SK-N-SH (cell line): Measurements from ENCODE around the gene AWAT1. TPM values are rescaled to one million over a fixed set of nuclear protein-coding genes. Genes with fewer than 3 reads are reported as not detected.

Experiments
- CTCF ChIA-PET: fragments of 300-600, 350-600 bp; formaldehyde crosslinking; extraction: SDS; loops from one replicate; lab custom pipeline; 2021; lab: Yijun Ruan, JAX
- POLR2A ChIA-PET: fragments of 350-600 bp; sonication (Branson Sonifier 250); formaldehyde crosslinking; extraction: SDS; loops from one replicate; lab custom pipeline; 2020; ENCODE audit warnings: antibody characterized with exemption, inconsistent platforms; lab: Yijun Ruan, JAX
- DNase-seq: peaks from one replicate; pipeline ENCODE4 v3.0.0; 2012
- H2AFZ ChIP-seq: fragments of 200-600 bp; sonication (generic); 2 replicates; pipeline ENCODE4 v1.8.1; 2016; ENCODE audit warnings: antibody characterized with exemption, mild to moderate bottlenecking, low read depth
- H3F3A ChIP-seq: fragments of 200-600 bp; sonication (generic); replicated peaks from 2 replicates; pipeline ENCODE3; 2016; ENCODE audit warnings: antibody characterized with exemption, mild to moderate bottlenecking; ENCODE audit not compliant: insufficient read depth
- H3K27ac ChIP-seq, 2 experiments: fragments of 200-500 bp in 1 of 2; fragments of 200-600 bp in 1 of 2; sonication (Bioruptor generic) in 1 of 2; sonication (generic), shearing (Covaris generic) in 1 of 2; 2 replicates each; pipeline versions ENCODE4 v1.5.1 to v1.6.1; 2014 to 2016; ENCODE audit warnings: low read depth in 2 of 2, inconsistent platforms in 1 of 2, low read length in 1 of 2, mild to moderate bottlenecking in 1 of 2, mixed read lengths in 1 of 2
- H3K27me3 ChIP-seq: fragments of 200-600 bp; sonication (generic), shearing (Covaris generic); 2 replicates; pipeline ENCODE4 v1.6.1; 2016; ENCODE audit warnings: mixed run types; ENCODE audit not compliant: insufficient read depth
- H3K36me3 ChIP-seq, 2 experiments: fragments of 200-500 bp in 1 of 2; fragments of 200-600 bp in 1 of 2; sonication (Bioruptor generic) in 1 of 2; sonication (generic) in 1 of 2; replicated peaks in 1 of 2; 2 replicates each; pipeline versions ENCODE3 to v1.5.1; 2014 to 2016; ENCODE audit warnings: low read length in 1 of 2, mild to moderate bottlenecking in 1 of 2; ENCODE audit not compliant: insufficient read depth in 2 of 2, control insufficient read depth in 1 of 2
- H3K4me1 ChIP-seq, 2 experiments: fragments of 200-500 bp in 1 of 2; fragments of 200-600 bp in 1 of 2; sonication (Bioruptor generic) in 1 of 2; sonication (generic), shearing (Covaris generic) in 1 of 2; 2 replicates each; pipeline versions ENCODE4 v1.5.1 to v1.6.1; 2014 to 2016; ENCODE audit warnings: low read depth in 1 of 2, low read length in 1 of 2, mixed run types in 1 of 2; ENCODE audit not compliant: insufficient read depth in 2 of 2, control insufficient read depth in 1 of 2
- H3K4me2 ChIP-seq: fragments of 200-600 bp; sonication (generic), shearing (Covaris generic); 2 replicates; pipeline ENCODE4 v1.6.1; 2017; ENCODE audit warnings: mixed run types
- H3K4me3 ChIP-seq, 2 experiments: fragments of 200-500 bp in 1 of 2; fragments of 200-600 bp in 1 of 2; sonication (Bioruptor generic) in 1 of 2; sonication (generic), shearing (Covaris generic) in 1 of 2; 2 replicates each; pipeline versions ENCODE4 v1.5.1 to v1.8.1; 2014 to 2016; ENCODE audit warnings: low read depth in 2 of 2, inconsistent platforms in 1 of 2, low read length in 1 of 2, mild to moderate bottlenecking in 1 of 2, mixed read lengths in 1 of 2, moderate library complexity in 1 of 2
- H3K79me2 ChIP-seq: fragments of 200-600 bp; sonication (generic); 2 replicates; pipeline ENCODE4 v1.8.1; 2017; ENCODE audit warnings: mild to moderate bottlenecking; ENCODE audit not compliant: insufficient read depth
- H3K9ac ChIP-seq: fragments of 200-600 bp; sonication (generic); 2 replicates; pipeline ENCODE4 v1.6.1; 2017; ENCODE audit warnings: mixed run types
- H3K9me2 ChIP-seq: fragments of 200-600 bp; sonication (generic); 2 replicates; pipeline ENCODE4 v1.6.1; 2017; ENCODE audit warnings: mixed run types
- H3K9me3 ChIP-seq: fragments of 200-600 bp; sonication (generic); 2 replicates; pipeline ENCODE4 v1.6.1; 2017; ENCODE audit warnings: mixed run types, mild to moderate bottlenecking, moderate library complexity
- H4K20me1 ChIP-seq: fragments of 200-600 bp; sonication (generic); 2 replicates; pipeline ENCODE4 v1.6.1; 2017; ENCODE audit warnings: mild to moderate bottlenecking, mixed run types; ENCODE audit not compliant: insufficient read depth
- ELF1 ChIP-seq: IDR thresholded peaks from 2 replicates; pipeline ENCODE4 v1.4.0; 2012
- EP300 ChIP-seq, 2 experiments: IDR thresholded peaks; 2 replicates each; pipeline versions ENCODE4 v1.4.0 to v1.6.1; 2012; ENCODE audit warnings: borderline replicate concordance in 1 of 2, low read depth in 1 of 2, low read length in 1 of 2
- FOSL2 ChIP-seq: IDR thresholded peaks from 2 replicates; pipeline ENCODE4 v1.4.0; 2012; ENCODE audit warnings: low read depth, mild to moderate bottlenecking, moderate library complexity, borderline replicate concordance
- FOXJ3 ChIP-seq: sonication (generic); formaldehyde crosslinking; IDR thresholded peaks from 2 replicates; pipeline ENCODE4 v1.5.1; 2020; ENCODE audit warnings: mild to moderate bottlenecking, missing genetic modification reagents
- GABPA ChIP-seq: IDR thresholded peaks from 2 replicates; pipeline ENCODE4 v1.4.0; 2012; ENCODE audit warnings: low read depth, mild to moderate bottlenecking
- GATA2 ChIP-seq: sonication (generic); formaldehyde crosslinking; IDR thresholded peaks from 2 replicates; pipeline ENCODE4 v1.5.0; 2020; ENCODE audit warnings: mild to moderate bottlenecking, missing genetic modification reagents
- JUND ChIP-seq: IDR thresholded peaks from 2 replicates; pipeline ENCODE4 v1.4.0; 2012
- MXI1 ChIP-seq: IDR thresholded peaks from 2 replicates; pipeline ENCODE4 v1.6.1; 2012; ENCODE audit warnings: mild to moderate bottlenecking, low read depth, low read length, improper control_type of control experiment
- POLR2AphosphoS5 ChIP-seq: IDR thresholded peaks from 2 replicates; pipeline ENCODE4 v1.6.1; 2012; ENCODE audit warnings: low read depth, low read length
- RCOR1 ChIP-seq: fragments of 150-350 bp; IDR thresholded peaks from 2 replicates; pipeline ENCODE4 v1.6.1; 2017; ENCODE audit warnings: antibody characterized with exemption, low read length
- RXRA ChIP-seq: IDR thresholded peaks from 2 replicates; pipeline ENCODE4 v1.4.0; 2012; ENCODE audit warnings: low read depth, mild to moderate bottlenecking, borderline replicate concordance
- SMC3 ChIP-seq: IDR thresholded peaks from 2 replicates; pipeline ENCODE4 v1.6.1; 2012; ENCODE audit warnings: low read depth, low read length, improper control_type of control experiment
- TAF1 ChIP-seq: IDR thresholded peaks from 2 replicates; pipeline ENCODE4 v1.6.1; 2012; ENCODE audit warnings: low read depth, mild to moderate bottlenecking, low read length, moderate library complexity, borderline replicate concordance
- TCF12 ChIP-seq: IDR thresholded peaks from 2 replicates; pipeline ENCODE4 v1.4.0; 2012
- YY1 ChIP-seq: IDR thresholded peaks from 2 replicates; pipeline ENCODE4 v1.4.0; 2012; ENCODE audit warnings: low read depth, mild to moderate bottlenecking
- WGBS: methylation state at CpG from one replicate; pipeline ENCODE4 v1.1.6; 2017; ENCODE audit warnings: low lambda C conversion rate; 5-methylcytosine and 5-hydroxymethylcytosine counted together
- polyA plus RNA-seq, 3 experiments: library from polyadenylated mRNA; depleted of rRNA; stranded (reverse); fragments of >200 nt; gene quantifications; 2 replicates each; pipeline ENCODE4 v1.2.3, GENCODE V29; 2012
- TF ChIP-seq, protein P1 (sequence below): IDR thresholded peaks from 2 replicates; pipeline ENCODE4 v1.4.0; 2012; ENCODE audit warnings: low read depth, borderline replicate concordance
- TF ChIP-seq, protein P2 (sequence below): fragments of 150-350 bp; IDR thresholded peaks from 2 replicates; pipeline ENCODE4 v1.6.1; 2017; ENCODE audit warnings: antibody characterized with exemption, low read length, low read depth, borderline replicate concordance

Gene AWAT1
- polyA plus RNA-seq, 1 of the 3 experiments (the other 2 are of a cell fraction), result not detected

DNA sequence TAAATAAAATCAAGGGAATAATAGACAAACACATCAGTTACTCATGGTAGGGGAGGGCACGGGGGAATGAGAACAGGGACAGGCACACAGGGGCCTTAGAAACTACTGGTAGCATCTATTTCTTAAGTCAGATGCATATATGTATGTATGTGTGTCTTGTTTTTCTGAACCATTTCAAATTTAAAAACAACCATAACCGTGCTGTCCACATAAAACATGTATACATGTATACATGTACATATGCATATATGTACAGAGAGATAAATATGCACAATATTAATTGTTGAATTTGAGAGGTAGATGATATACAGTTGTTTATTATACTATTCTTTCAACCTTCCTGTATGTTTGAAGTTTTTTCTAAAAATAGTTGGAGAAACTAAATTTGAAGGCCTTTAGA, 7.8 kb upstream of the AWAT1 start:
- 17% methylated on average over 2 of the region's 2 CpGs for WGBS

DNA sequence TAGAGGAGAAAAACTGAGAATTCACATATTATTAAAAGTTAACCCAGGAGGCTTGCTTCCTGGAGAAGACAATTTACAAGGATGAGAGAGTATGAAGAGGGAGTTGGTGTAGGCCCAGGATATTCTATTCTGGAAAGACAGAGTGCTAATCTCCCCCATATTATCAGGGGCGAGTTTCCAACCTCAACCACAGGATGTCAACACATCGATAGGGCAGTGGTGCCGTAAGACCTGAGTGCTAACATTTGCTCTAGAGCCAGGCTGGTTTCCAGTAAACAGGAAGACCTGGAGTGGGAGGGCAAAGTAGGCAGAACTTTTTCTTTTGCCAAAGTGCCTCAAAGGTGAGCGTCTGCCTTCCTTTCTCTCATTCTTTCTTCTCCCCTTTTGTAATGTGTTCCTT, 2.8 kb upstream of the AWAT1 start:
- POLR2A ChIA-PET, result no interaction called here
- H3K4me3 ChIP-seq, result no peak overlapping the region
- no peaks in the 10 kb centered on the region for H3K9me2 ChIP-seq

More for the DNA sequence above, 7.8 kb upstream of the AWAT1 start:
- Histone ChIP-seq H3K27ac (no peak overlapping the region), H3K79me2 (no peaks in the 10 kb centered on the region), H3K36me3 (no peaks in the 10 kb centered on the region), H3F3A (no peaks in the 10 kb centered on the region), H3K9me2 (no peaks in the 10 kb centered on the region), H3K9me3 (no peaks in the 10 kb centered on the region), H3K9ac (no peak overlapping the region), H3K27me3 (no peaks in the 10 kb centered on the region; the same call in 1 of the 2 replicates), H2AFZ (no peak overlapping the region), H3K4me1 (no peaks in the 10 kb centered on the region), H4K20me1 (no peaks in the 10 kb centered on the region), H3K4me3 (no peak overlapping the region), H3K4me2 (no peak overlapping the region)
- POLR2A ChIA-PET, result no interaction called here
- no peak for TF ChIP-seq YY1
- TF ChIP-seq GATA2, result no peak
- no peak for TF ChIP-seq RCOR1
- TF ChIP-seq SMC3, result no peak
- TF ChIP-seq FOSL2, result no peak
- TF ChIP-seq ELF1, result no peak
- no peak for TF ChIP-seq EP300 (IDR thresholded peaks at IDR 0.05; ENCODE audit: borderline replicate concordance in 1 of 2, low read depth in 1 of 2, low read length in 1 of 2)
- TF ChIP-seq TAF1, result no peak
- TF ChIP-seq, protein P1, sequence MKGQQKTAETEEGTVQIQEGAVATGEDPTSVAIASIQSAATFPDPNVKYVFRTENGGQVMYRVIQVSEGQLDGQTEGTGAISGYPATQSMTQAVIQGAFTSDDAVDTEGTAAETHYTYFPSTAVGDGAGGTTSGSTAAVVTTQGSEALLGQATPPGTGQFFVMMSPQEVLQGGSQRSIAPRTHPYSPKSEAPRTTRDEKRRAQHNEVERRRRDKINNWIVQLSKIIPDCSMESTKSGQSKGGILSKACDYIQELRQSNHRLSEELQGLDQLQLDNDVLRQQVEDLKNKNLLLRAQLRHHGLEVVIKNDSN, result no peak
- TF ChIP-seq, protein P2, sequence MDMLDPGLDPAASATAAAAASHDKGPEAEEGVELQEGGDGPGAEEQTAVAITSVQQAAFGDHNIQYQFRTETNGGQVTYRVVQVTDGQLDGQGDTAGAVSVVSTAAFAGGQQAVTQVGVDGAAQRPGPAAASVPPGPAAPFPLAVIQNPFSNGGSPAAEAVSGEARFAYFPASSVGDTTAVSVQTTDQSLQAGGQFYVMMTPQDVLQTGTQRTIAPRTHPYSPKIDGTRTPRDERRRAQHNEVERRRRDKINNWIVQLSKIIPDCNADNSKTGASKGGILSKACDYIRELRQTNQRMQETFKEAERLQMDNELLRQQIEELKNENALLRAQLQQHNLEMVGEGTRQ, result no peak
- no peak for TF ChIP-seq MXI1
- TF ChIP-seq POLR2AphosphoS5, result no peak
- TF ChIP-seq JUND, result no peak
- TF ChIP-seq TCF12, result no peak
- CTCF ChIA-PET, result no interaction called here
- DNase-seq, result no peak

More for the DNA sequence above, 2.8 kb upstream of the AWAT1 start:
- Histone ChIP-seq H3K27me3 (peaks cover 17% of the 10 kb centered on the region; the same call in 1 of the 2 replicates), H3K27ac (no peak overlapping the region), H3K36me3 (no peaks in the 10 kb centered on the region), H2AFZ (no peak overlapping the region), H3K9me3 (no peaks in the 10 kb centered on the region), H3K4me1 (no peaks in the 10 kb centered on the region), H3K79me2 (no peaks in the 10 kb centered on the region), H3K4me2 (no peak overlapping the region), H3K9ac (no peak overlapping the region), H3F3A (no peaks in the 10 kb centered on the region), H4K20me1 (no peaks in the 10 kb centered on the region)
- CTCF ChIA-PET, result no interaction called here
- 44% methylated on average over 4 of the region's 4 CpGs for WGBS
- no peak for DNase-seq
- TF ChIP-seq, protein P1, result no peak
- no peak for TF ChIP-seq GABPA
- TF ChIP-seq TAF1, result no peak
- no peak for TF ChIP-seq RXRA
- TF ChIP-seq FOXJ3 (CRISPR knock-in tag), result no peak
- TF ChIP-seq EP300 (IDR thresholded peaks at IDR 0.05; ENCODE audit: borderline replicate concordance in 1 of 2, low read depth in 1 of 2, low read length in 1 of 2), result no peak
- no peak for TF ChIP-seq GATA2
